GM13976 (cell line): ENCODE results near the gene OVCH1.

Experiments used
- DNase-seq: peaks from one replicate; pipeline ENCODE4 v3.0.0; 2012; ENCODE audit warnings: low spot score
- in situ Hi-C: fragments of 300-500 bp; cut with MboI; formaldehyde crosslinking; loops from one replicate; pipeline ENCODE4 v1.12.0; 2022; ENCODE audit warnings: low sequenced_read_pairs, mixed read lengths, inconsistent platforms; ENCODE audit not compliant: unreplicated experiment
- TF ChIP-seq, protein P1 (sequence below): IDR thresholded peaks from 2 replicates; pipeline ENCODE4 v1.5.1; 2012; ENCODE audit warnings: borderline replicate concordance, mild to moderate bottlenecking; ENCODE audit not compliant: insufficient read depth; ENCODE audit errors: extremely low read depth, missing control alignments, control extremely low read depth

The OVCH1 gene

GRCh38 chr12:29426498-29426897 lies 71.0 kb downstream of the OVCH1 start:
- DNase-seq: no peak
- in situ Hi-C loops: no loop called here
- TF ChIP-seq, protein P1, sequence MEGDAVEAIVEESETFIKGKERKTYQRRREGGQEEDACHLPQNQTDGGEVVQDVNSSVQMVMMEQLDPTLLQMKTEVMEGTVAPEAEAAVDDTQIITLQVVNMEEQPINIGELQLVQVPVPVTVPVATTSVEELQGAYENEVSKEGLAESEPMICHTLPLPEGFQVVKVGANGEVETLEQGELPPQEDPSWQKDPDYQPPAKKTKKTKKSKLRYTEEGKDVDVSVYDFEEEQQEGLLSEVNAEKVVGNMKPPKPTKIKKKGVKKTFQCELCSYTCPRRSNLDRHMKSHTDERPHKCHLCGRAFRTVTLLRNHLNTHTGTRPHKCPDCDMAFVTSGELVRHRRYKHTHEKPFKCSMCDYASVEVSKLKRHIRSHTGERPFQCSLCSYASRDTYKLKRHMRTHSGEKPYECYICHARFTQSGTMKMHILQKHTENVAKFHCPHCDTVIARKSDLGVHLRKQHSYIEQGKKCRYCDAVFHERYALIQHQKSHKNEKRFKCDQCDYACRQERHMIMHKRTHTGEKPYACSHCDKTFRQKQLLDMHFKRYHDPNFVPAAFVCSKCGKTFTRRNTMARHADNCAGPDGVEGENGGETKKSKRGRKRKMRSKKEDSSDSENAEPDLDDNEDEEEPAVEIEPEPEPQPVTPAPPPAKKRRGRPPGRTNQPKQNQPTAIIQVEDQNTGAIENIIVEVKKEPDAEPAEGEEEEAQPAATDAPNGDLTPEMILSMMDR: no peak

- no peak for DNase-seq
- TF ChIP-seq, protein P1: no peak
- in situ Hi-C loops: no loop called here
Measured at GRCh38 chr12:29425722-29426121, 71.8 kb downstream of the OVCH1 start.

DNA sequence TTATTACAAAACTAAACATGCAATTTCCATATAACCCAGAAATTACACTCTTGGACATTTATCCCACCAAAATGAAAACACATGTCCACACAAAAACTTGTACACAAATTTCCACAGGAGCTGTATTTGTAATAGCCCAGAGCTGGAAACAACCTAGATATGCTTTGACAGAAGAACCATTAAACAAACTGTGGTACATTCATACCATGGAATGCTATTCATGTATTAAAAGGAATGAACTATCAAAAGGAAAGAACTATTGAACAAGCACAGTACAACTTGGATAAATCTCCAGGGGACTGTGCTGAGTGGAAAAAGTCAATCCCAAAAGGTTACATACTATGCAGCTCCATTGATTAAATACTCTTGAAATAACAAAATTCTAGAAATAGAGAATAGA lies 80.7 kb downstream of the OVCH1 start:
- DNase-seq: no peak
- TF ChIP-seq, protein P1: no peak
- in situ Hi-C loops: no loop called here

DNA sequence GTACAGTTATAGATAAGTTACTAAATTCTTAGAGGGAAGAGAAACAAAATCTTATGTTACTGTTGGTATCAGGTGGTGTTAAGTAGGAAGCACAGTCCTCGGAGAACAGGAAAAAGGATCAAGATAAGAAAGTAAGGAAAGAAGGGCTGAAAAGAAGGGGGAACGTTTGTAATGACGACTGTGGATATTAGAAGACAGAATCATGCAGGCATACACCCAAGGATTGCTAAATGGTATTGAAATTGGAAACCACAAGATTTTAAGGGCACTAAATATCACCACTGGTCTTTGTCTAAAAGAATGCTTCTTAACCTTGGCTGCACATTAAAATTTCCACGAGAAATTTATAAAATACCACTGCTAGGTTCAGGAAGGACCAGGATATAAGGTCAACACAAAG lies 82.4 kb downstream of the OVCH1 start:
- DNase-seq: no peak
- in situ Hi-C loops: no loop called here
- TF ChIP-seq, protein P1: no peak

- TF ChIP-seq, protein P1: no peak
- DNase-seq: no peak
- in situ Hi-C loops: no loop called here
Measured at GRCh38 chr12:29414368-29414767, 83.1 kb downstream of the OVCH1 start.

GRCh38 chr12:29405561-29405960 lies 91.9 kb downstream of the OVCH1 start:
- in situ Hi-C loops: no loop called here
- TF ChIP-seq, protein P1: no peak
- no peak for DNase-seq

DNA sequence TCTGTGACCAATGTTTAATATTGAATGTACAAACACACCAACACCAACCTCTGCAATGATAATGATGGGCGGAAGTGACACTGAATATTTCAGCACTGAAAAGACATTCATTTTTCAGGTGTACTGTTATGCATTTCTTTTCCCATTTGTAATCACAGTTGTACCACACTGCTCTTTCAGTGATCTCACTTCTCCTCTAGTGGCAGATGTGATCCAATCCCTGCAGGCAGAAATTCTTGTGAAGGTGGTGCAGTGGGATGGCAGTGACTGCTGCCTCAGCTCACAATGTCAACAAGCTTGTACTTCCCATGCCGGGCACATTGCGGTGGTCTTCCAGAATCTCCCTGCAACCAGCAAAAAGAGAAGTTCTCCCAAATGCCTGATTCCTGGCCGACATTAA lies 93.5 kb downstream of the OVCH1 start:
- TF ChIP-seq, protein P1: no peak
- DNase-seq: no peak
- in situ Hi-C loops: no loop called here
